ENCODE results near the gene MYRIP.

- TF ChIP-seq CTCF (IDR thresholded peaks at IDR 0.05): no peak
- TF ChIP-seq POLR2A (IDR thresholded peaks at IDR 0.05): no peak
Observed at GRCh38 chr3:39803956-39804355, 5.5 kb upstream of the MYRIP start.
